CD4-positive, alpha-beta T cell treated with Interleukin-4 for 1 hour (primary cell): ENCODE results near the gene SGMS2.

Experiments used
- DNase-seq, 2 donors: peaks; one replicate each; pipeline ENCODE4 v3.0.0-alpha.2; 2020 to 2022

Gene SGMS2

GRCh38 chr4:107824350-107825071 lies at the start of gene SGMS2:
Gene SGMS2, plus strand, starts transcription at chr4:107824932. Its CDS starts 70,622 bp downstream, at chr4:107895554.
- peak in 1 of 2 donors; percentile 69 for DNase-seq

GRCh38 chr4:107777890-107778289 lies 46.8 kb upstream of the SGMS2 start:
- DNase-seq = no peak

GRCh38 chr4:107778784-107779530 lies 45.8 kb upstream of the SGMS2 start:
- no peak for DNase-seq

- no peak for DNase-seq
Measured at GRCh38 chr4:107780665-107781064, 44.1 kb upstream of the SGMS2 start.

GRCh38 chr4:107791902-107792301 lies 32.8 kb upstream of the SGMS2 start:
- DNase-seq = no peak

- no peak for DNase-seq
Measured at GRCh38 chr4:107792711-107793110, 32.0 kb upstream of the SGMS2 start.

GRCh38 chr4:107793996-107794395 lies 30.7 kb upstream of the SGMS2 start:
- DNase-seq = no peak

GRCh38 chr4:107799669-107800450 lies 24.9 kb upstream of the SGMS2 start:
- DNase-seq = no peak

GRCh38 chr4:107800706-107801105 lies 24.0 kb upstream of the SGMS2 start:
- peak in 1 of 2 donors; percentile 10 for DNase-seq

GRCh38 chr4:107801766-107802211 lies 22.9 kb upstream of the SGMS2 start:
- no peak for DNase-seq

GRCh38 chr4:107804956-107805355 lies 19.8 kb upstream of the SGMS2 start:
- DNase-seq = no peak

GRCh38 chr4:107806196-107806595 lies 18.5 kb upstream of the SGMS2 start:
- DNase-seq = no peak

GRCh38 chr4:107808572-107808971 lies 16.2 kb upstream of the SGMS2 start:
- DNase-seq = no peak

- DNase-seq = no peak
Measured at GRCh38 chr4:107809210-107809609, 15.5 kb upstream of the SGMS2 start.

- no peak for DNase-seq
Measured at GRCh38 chr4:107814758-107815157, 10.0 kb upstream of the SGMS2 start.

GRCh38 chr4:107815158-107815557 lies 9.6 kb upstream of the SGMS2 start:
- no peak for DNase-seq

GRCh38 chr4:107818301-107818910 lies 6.3 kb upstream of the SGMS2 start:
- DNase-seq = peak in 1 of 2 donors; percentile 29

- DNase-seq = no peak
Measured at GRCh38 chr4:107823870-107824349, 822 bp upstream of the SGMS2 start.

GRCh38 chr4:107825072-107825824 lies 516 bp downstream of the SGMS2 start:
- peak in 1 of 2 donors; percentile 25 for DNase-seq

- DNase-seq = no peak
Measured at GRCh38 chr4:107826421-107826980, 1.8 kb downstream of the SGMS2 start.

- no peak for DNase-seq
Measured at GRCh38 chr4:107828315-107829090, 3.8 kb downstream of the SGMS2 start.
